Measurements from ENCODE around the gene HOATZ.

HOATZ gene

DNA sequence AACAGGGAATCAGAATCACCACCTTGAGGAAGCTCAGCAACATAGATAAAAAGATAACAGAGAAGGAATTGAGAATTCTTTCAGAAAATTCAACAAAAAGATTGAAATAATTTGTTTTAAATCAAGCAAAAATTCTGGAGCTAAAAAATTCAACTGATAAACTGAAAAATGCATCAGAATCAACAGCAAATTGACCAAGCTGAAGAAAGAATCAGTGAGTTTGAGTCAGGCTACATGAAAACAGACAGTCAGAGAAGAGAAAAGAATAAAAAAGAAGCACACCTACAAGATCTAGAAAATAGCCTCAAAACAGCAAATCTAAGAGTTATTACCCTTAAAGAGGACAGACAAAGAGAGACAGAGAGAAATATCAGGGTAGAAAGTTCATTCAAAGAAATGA is 31.1 kb upstream of the HOATZ start:
- Histone ChIP-seq H3K36me3 (ENCODE audit: control insufficient read depth in 1 of 2, insufficient read depth in 2 of 2, low read length in 2 of 2) (no peaks in the 10 kb centered on the region), H3K27me3 (ENCODE audit: control insufficient read depth in 1 of 2, insufficient read depth in 2 of 2, low read length in 2 of 2) (no peaks in the 10 kb centered on the region), H3K27ac (ENCODE audit: low read depth, low read length) (no peak overlapping the region), H3K9me3 (ENCODE audit: control insufficient read depth in 1 of 2, low read length in 2 of 2) (peaks cover 5% of the 10 kb centered on the region in 2 donors), H3K4me3 (ENCODE audit: low read depth in 1 of 2, low read length in 2 of 2) (no peak overlapping the region), H3K4me1 (ENCODE audit: control insufficient read depth in 1 of 2, insufficient read depth in 2 of 2, low read length in 2 of 2) (no peaks in the 10 kb centered on the region), H3K9ac (ENCODE audit: low read depth in 1 of 2, low read length in 2 of 2) (no peak overlapping the region)

DNA sequence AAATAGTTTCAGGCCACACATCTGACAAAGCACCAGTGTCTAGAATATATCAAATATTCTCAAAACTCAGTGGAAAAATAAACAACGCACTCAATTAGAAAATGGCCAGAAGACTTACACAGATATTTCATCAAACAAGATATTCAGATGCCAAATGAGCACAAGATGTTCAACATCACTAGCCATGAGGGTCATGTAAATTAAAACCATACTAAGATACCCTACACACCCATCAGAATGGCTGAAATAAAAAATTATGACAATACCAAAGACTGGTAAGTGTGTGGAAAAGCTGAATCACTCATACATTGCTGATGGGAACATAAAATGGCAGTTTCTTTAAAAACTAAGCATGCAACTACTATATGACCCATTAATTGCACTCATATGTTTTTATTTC is 24.1 kb upstream of the HOATZ start:
- no peaks in the 10 kb centered on the region for H3K36me3 ChIP-seq (ENCODE audit: control insufficient read depth in 1 of 2, insufficient read depth in 2 of 2, low read length in 2 of 2)
- H3K4me3 ChIP-seq (ENCODE audit: low read depth in 1 of 2, low read length in 2 of 2), result no peak overlapping the region
- H3K27ac ChIP-seq (ENCODE audit: low read depth, low read length), result no peak overlapping the region
- H3K4me1 ChIP-seq (ENCODE audit: control insufficient read depth in 1 of 2, insufficient read depth in 2 of 2, low read length in 2 of 2), result no peaks in the 10 kb centered on the region
- no peak overlapping the region for H3K9ac ChIP-seq (ENCODE audit: low read depth in 1 of 2, low read length in 2 of 2)
- H3K27me3 ChIP-seq (ENCODE audit: control insufficient read depth in 1 of 2, insufficient read depth in 2 of 2, low read length in 2 of 2), result no peaks in the 10 kb centered on the region
- H3K9me3 ChIP-seq (ENCODE audit: control insufficient read depth in 1 of 2, low read length in 2 of 2), result peaks cover 3 to 6% of the 10 kb centered on the region in 2 donors

DNA sequence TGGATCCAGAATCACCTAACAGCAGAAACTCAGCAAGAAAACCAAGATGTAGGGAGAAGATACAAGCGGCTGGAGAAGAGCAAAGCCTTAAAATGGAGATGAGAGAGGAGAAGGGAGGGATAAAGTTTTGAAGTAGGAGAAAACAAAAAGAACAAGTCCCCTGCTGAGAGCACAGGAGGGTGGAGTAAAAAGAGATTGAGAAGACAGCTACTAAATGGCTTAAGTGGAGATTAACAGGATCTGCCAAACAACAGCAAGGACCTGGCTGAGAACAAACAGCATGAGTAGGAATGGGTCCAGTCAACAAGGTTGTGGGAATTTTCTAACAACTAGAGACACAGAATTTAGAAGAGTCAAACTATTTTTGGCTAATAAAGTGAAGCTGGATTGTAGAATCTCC is 20.5 kb upstream of the HOATZ start:
- no peaks in the 10 kb centered on the region for H3K9me3 ChIP-seq (ENCODE audit: control insufficient read depth in 1 of 2, low read length in 2 of 2)
- no peak overlapping the region for H3K27ac ChIP-seq (ENCODE audit: low read depth, low read length)
- no peak overlapping the region for H3K4me3 ChIP-seq (ENCODE audit: low read depth in 1 of 2, low read length in 2 of 2)
- no peak overlapping the region for H3K9ac ChIP-seq (ENCODE audit: low read depth in 1 of 2, low read length in 2 of 2)
- H3K27me3 ChIP-seq (ENCODE audit: control insufficient read depth in 1 of 2, insufficient read depth in 2 of 2, low read length in 2 of 2), result peaks cover 0 to 4% of the 10 kb centered on the region in 2 donors
- H3K4me1 ChIP-seq (ENCODE audit: control insufficient read depth in 1 of 2, insufficient read depth in 2 of 2, low read length in 2 of 2), result no peaks in the 10 kb centered on the region
- H3K36me3 ChIP-seq (ENCODE audit: control insufficient read depth in 1 of 2, insufficient read depth in 2 of 2, low read length in 2 of 2), result no peaks in the 10 kb centered on the region

DNA sequence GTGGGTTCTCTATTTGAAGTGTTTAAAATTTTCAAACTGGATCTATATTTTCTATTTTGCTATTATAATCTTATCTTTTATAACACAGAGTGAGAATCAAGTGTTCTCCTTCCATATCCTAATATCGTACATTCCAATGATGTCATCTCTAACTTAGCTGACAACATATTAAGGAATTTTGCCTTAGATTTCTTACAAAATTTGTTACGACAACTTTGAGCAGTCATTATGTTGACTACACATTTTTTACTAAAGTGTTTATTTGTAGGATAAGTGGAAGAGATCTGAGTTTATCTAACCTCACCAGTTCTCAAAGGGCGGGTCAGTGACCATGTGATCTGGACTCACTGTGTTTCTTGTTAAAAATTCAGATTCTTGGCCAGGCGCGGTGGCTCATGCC is 15.1 kb upstream of the HOATZ start:
- Histone ChIP-seq H3K9ac (ENCODE audit: low read depth in 1 of 2, low read length in 2 of 2) (no peak overlapping the region), H3K4me1 (ENCODE audit: control insufficient read depth in 1 of 2, insufficient read depth in 2 of 2, low read length in 2 of 2) (no peaks in the 10 kb centered on the region), H3K36me3 (ENCODE audit: control insufficient read depth in 1 of 2, insufficient read depth in 2 of 2, low read length in 2 of 2) (no peaks in the 10 kb centered on the region), H3K27ac (ENCODE audit: low read depth, low read length) (no peak overlapping the region), H3K9me3 (ENCODE audit: control insufficient read depth in 1 of 2, low read length in 2 of 2) (no peaks in the 10 kb centered on the region), H3K27me3 (ENCODE audit: control insufficient read depth in 1 of 2, insufficient read depth in 2 of 2, low read length in 2 of 2) (peaks cover 8 to 10% of the 10 kb centered on the region in 2 donors), H3K4me3 (ENCODE audit: low read depth in 1 of 2, low read length in 2 of 2) (no peak overlapping the region)

DNA sequence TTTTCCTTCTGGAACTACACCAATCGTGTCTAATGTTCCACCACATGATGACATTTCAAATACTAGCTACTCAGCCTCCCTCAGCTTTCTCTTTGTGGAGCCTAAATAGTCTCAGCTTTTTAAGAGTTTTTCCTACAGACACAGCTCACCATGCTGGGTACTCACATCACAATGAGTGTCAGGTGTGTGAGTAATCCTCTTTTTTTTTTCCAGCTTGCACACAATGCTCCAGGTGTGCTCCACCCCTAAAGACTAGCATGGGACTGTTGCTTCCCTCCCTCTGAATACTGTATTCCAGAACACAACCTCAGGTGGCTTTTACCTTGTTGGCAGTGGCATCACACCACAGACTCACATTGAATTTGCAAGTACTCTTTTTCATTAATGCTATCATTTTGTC is 14.1 kb upstream of the HOATZ start:
- Histone ChIP-seq H3K27me3 (ENCODE audit: control insufficient read depth in 1 of 2, insufficient read depth in 2 of 2, low read length in 2 of 2) (peaks cover 8 to 10% of the 10 kb centered on the region in 2 donors), H3K9ac (ENCODE audit: low read depth in 1 of 2, low read length in 2 of 2) (no peak overlapping the region), H3K27ac (ENCODE audit: low read depth, low read length) (no peak overlapping the region), H3K9me3 (ENCODE audit: control insufficient read depth in 1 of 2, low read length in 2 of 2) (no peaks in the 10 kb centered on the region), H3K4me3 (ENCODE audit: low read depth in 1 of 2, low read length in 2 of 2) (no peak overlapping the region), H3K4me1 (ENCODE audit: control insufficient read depth in 1 of 2, insufficient read depth in 2 of 2, low read length in 2 of 2) (no peaks in the 10 kb centered on the region), H3K36me3 (ENCODE audit: control insufficient read depth in 1 of 2, insufficient read depth in 2 of 2, low read length in 2 of 2) (no peaks in the 10 kb centered on the region)

DNA sequence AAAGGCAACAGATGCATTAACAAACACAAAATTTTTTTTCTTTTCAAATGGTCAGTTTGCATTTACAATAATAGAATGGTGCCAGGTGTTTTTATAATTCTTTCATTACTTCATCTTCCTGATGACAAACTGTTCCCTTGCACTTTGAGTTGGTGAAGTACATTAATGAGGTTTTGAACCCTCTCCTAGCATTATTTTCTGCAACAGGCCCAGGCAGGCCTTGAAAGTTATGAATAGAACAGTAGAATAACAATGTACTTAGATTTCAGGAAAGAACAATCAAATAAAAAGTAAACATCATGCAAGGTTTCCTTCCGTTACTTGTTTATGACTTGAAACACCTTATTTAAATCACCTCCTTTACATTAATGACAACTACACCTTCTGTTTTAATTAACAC is 12.0 kb upstream of the HOATZ start:
- no peaks in the 10 kb centered on the region for H3K9me3 ChIP-seq (ENCODE audit: control insufficient read depth in 1 of 2, low read length in 2 of 2)
- peaks cover 8 to 10% of the 10 kb centered on the region in 2 donors for H3K27me3 ChIP-seq (ENCODE audit: control insufficient read depth in 1 of 2, insufficient read depth in 2 of 2, low read length in 2 of 2)
- no peak overlapping the region for H3K27ac ChIP-seq (ENCODE audit: low read depth, low read length)
- H3K36me3 ChIP-seq (ENCODE audit: control insufficient read depth in 1 of 2, insufficient read depth in 2 of 2, low read length in 2 of 2), result no peaks in the 10 kb centered on the region
- H3K9ac ChIP-seq (ENCODE audit: low read depth in 1 of 2, low read length in 2 of 2), result no peak overlapping the region
- H3K4me3 ChIP-seq (ENCODE audit: low read depth in 1 of 2, low read length in 2 of 2), result no peak overlapping the region
- no peaks in the 10 kb centered on the region for H3K4me1 ChIP-seq (ENCODE audit: control insufficient read depth in 1 of 2, insufficient read depth in 2 of 2, low read length in 2 of 2)

DNA sequence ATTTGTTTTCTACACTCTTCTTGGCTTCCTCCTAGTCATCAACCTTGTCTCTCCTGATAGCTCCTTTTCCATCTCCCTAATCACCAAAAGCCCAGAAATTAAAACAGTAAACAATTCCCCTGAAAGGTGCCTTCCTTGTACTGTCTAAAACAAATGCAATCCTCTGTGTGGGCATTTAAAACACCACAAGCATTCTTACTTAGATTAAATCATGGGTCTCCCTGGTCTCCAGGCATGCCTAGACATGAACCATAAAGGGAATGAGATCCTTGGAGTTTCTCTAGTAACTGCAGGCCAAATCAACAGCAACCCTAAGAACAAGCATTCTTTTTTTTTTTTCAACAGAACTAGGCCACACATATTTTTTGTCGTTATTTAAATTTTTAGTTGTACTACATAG is 4.3 kb upstream of the HOATZ start:
- Histone ChIP-seq H3K27ac (ENCODE audit: low read depth, low read length) (no peak overlapping the region), H3K9ac (ENCODE audit: low read depth in 1 of 2, low read length in 2 of 2) (no peak overlapping the region), H3K27me3 (ENCODE audit: control insufficient read depth in 1 of 2, insufficient read depth in 2 of 2, low read length in 2 of 2) (peaks cover 26 to 27% of the 10 kb centered on the region in 2 donors), H3K36me3 (ENCODE audit: control insufficient read depth in 1 of 2, insufficient read depth in 2 of 2, low read length in 2 of 2) (no peaks in the 10 kb centered on the region), H3K4me3 (ENCODE audit: low read depth in 1 of 2, low read length in 2 of 2) (no peak overlapping the region), H3K4me1 (ENCODE audit: control insufficient read depth in 1 of 2, insufficient read depth in 2 of 2, low read length in 2 of 2) (no peaks in the 10 kb centered on the region), H3K9me3 (ENCODE audit: control insufficient read depth in 1 of 2, low read length in 2 of 2) (no peaks in the 10 kb centered on the region)

DNA sequence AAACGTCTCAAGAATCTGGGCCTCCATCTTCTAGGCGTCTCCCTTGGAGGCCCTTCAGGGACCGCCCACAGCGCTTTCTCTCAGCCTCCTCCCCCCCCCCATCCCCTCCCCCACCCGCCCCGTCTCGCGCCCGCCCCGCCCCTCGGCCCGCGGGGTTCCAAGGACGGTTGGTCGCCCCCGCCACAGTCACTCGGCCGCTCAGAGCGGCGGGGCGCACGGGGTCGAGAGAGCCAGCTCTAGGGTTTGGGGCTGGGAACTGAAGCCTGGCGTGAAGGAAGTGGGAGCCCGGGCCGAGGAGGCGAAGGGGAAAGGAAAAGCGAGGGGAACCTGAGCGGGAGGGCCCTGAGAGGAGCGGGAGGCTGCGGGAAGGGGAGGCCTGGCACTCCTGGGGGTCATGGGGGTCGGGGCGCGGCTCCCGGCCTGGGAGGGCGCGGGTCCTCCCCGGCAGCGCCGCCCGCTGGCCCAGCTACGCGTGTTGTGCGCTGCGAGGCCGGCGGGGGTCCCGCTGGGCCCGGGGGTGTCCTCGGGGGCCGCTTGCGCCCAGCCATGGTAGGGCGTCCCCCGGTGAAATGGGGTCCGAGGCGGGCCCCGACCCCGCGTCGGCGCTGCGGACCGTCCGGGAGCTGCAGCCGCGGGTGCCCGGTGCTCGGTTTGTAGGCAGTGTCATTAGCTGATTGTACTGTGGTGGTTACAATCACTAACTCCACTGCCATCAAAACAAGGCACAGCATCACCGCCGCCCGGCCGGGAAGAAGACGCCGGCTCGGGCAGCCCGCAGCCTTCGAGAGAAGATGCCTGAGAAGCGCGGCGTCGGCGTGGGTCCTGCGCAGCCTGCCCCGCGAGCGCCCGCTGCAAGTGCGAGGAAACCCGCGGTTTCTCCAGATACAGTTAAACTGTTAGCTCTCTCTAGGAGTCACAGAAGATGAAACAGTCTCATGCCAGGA is 2.0 kb upstream of the HOATZ start, which contains the start of gene BTG4:
TSS of gene BTG4 (minus strand) at position 91 of the 944 bp plus-strand sequence. CDS start 13,610 bp downstream, outside the sequence.
- H3K9ac ChIP-seq (ENCODE audit: low read depth in 1 of 2, low read length in 2 of 2), result no peak within 1 kb of the TSS
- no peaks in the 10 kb centered on the region for H3K4me1 ChIP-seq (ENCODE audit: control insufficient read depth in 1 of 2, insufficient read depth in 2 of 2, low read length in 2 of 2)
- no peaks in the 10 kb centered on the region for H3K36me3 ChIP-seq (ENCODE audit: control insufficient read depth in 1 of 2, insufficient read depth in 2 of 2, low read length in 2 of 2)
- peak within 1 kb of the TSS; percentile 26 to 51 for H3K4me3 ChIP-seq (ENCODE audit: low read depth in 1 of 2, low read length in 2 of 2)
- no peaks in the 10 kb centered on the region for H3K9me3 ChIP-seq (ENCODE audit: control insufficient read depth in 1 of 2, low read length in 2 of 2)
- H3K27me3 ChIP-seq (ENCODE audit: control insufficient read depth in 1 of 2, insufficient read depth in 2 of 2, low read length in 2 of 2), result peaks cover 26 to 27% of the 10 kb centered on the region in 2 donors
- H3K27ac ChIP-seq (ENCODE audit: low read depth, low read length), result no peak within 1 kb of the TSS

DNA sequence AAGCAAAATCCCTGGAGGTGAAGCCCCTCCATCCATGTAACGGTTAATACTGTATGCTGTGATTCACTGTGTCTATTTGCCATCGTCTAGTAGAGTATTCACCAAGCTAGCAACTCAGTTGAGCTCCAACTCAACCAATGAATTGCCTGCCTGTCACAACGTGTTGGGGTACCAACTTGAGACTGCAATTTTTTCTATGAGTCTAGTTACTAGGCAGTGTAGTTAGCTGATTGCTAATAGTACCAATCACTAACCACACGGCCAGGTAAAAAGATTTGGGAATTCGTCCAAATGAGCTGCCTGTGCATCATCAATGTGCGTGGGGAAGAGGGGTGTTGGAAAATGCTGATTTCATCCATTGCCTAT is 1.4 kb upstream of the HOATZ start:
- Histone ChIP-seq H3K36me3 (ENCODE audit: control insufficient read depth in 1 of 2, insufficient read depth in 2 of 2, low read length in 2 of 2) (no peaks in the 10 kb centered on the region), H3K27me3 (ENCODE audit: control insufficient read depth in 1 of 2, insufficient read depth in 2 of 2, low read length in 2 of 2) (peaks cover 26 to 27% of the 10 kb centered on the region in 2 donors), H3K27ac (ENCODE audit: low read depth, low read length) (no peak overlapping the region), H3K4me1 (ENCODE audit: control insufficient read depth in 1 of 2, insufficient read depth in 2 of 2, low read length in 2 of 2) (no peaks in the 10 kb centered on the region), H3K9ac (ENCODE audit: low read depth in 1 of 2, low read length in 2 of 2) (no peak overlapping the region), H3K4me3 (ENCODE audit: low read depth in 1 of 2, low read length in 2 of 2) (no peak overlapping the region), H3K9me3 (ENCODE audit: control insufficient read depth in 1 of 2, low read length in 2 of 2) (no peaks in the 10 kb centered on the region)

DNA sequence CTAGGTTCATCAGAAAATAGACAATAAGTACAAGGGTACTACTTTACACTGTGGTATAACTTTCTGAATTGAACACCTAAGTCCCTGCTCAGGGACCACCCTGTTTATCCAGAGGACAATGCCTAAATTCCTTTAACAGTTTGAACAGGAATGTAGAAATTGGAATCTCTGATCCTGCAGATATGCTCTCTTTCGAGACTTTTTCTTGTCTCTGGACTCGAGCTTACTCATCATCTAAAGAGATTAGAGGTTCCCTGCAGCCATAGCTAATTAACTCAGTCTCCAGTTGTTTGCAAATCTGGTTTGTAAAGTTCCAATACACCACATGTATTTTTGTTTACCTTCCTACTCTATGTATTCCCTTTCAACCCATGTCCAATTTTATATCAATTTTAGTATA is 1.0 kb downstream of the HOATZ start:
- Histone ChIP-seq H3K4me1 (ENCODE audit: control insufficient read depth in 1 of 2, insufficient read depth in 2 of 2, low read length in 2 of 2) (no peaks in the 10 kb centered on the region), H3K9ac (ENCODE audit: low read depth in 1 of 2, low read length in 2 of 2) (no peak overlapping the region), H3K36me3 (ENCODE audit: control insufficient read depth in 1 of 2, insufficient read depth in 2 of 2, low read length in 2 of 2) (no peaks in the 10 kb centered on the region), H3K27ac (ENCODE audit: low read depth, low read length) (no peak overlapping the region), H3K9me3 (ENCODE audit: control insufficient read depth in 1 of 2, low read length in 2 of 2) (no peaks in the 10 kb centered on the region), H3K4me3 (ENCODE audit: low read depth in 1 of 2, low read length in 2 of 2) (no peak overlapping the region), H3K27me3 (ENCODE audit: control insufficient read depth in 1 of 2, insufficient read depth in 2 of 2, low read length in 2 of 2) (peaks cover 23 to 27% of the 10 kb centered on the region in 2 donors)
